Body of pancreas (tissue), 4 donors: ENCODE measurements around the gene ARHGAP1. TPM values are rescaled to one million over a fixed set of nuclear protein-coding genes. Genes with fewer than 3 reads are reported as not detected.

ENCODE experiments used
- ATAC-seq: fragments of 150-250 bp; one replicate; pipeline ENCODE4 v1.9.1; 2016
- DNase-seq, 4 donors: peaks; one replicate each; pipeline ENCODE4 v3.0.0-alpha.2; 2019
- H3K27ac ChIP-seq, 4 donors: fragments of 200-600 bp; sonication (generic); 1 replicate in 3 of 4; 2 replicates in 1 of 4; pipeline versions ENCODE4 v1.5.1 to v1.6.1; 2016 to 2019; ENCODE audit warnings: mild to moderate bottlenecking in 1 of 4, mixed read lengths in 1 of 4, moderate library complexity in 1 of 4
- H3K27me3 ChIP-seq, 2 donors: fragments of 200-600 bp; sonication (generic); one replicate each; pipeline ENCODE4 v1.6.0; 2016; ENCODE audit warnings: mild to moderate bottlenecking in 1 of 2
- H3K36me3 ChIP-seq, 2 donors: fragments of 200-600 bp; sonication (generic); replicated peaks in 1 of 2; 2 replicates each; pipeline ENCODE4 v1.5.1; 2016; ENCODE audit warnings: low read depth in 2 of 2; ENCODE audit not compliant: insufficient read depth in 1 of 2
- H3K4me1 ChIP-seq: fragments of 200-600 bp; sonication (generic); one replicate; pipeline ENCODE4 v1.6.0; 2016
- H3K4me3 ChIP-seq, 2 donors: fragments of 200-600 bp; sonication (generic); 1 replicate in 1 of 2; 2 replicates in 1 of 2; pipeline ENCODE4 v1.5.1; 2016 to 2019
- H3K9me3 ChIP-seq, 3 donors: fragments of 200-600 bp; sonication (generic); 1 replicate in 2 of 3; 2 replicates in 1 of 3; pipeline ENCODE4 v1.5.1; 2016
- CTCF ChIP-seq, 7 experiments: fragments of 450-650 bp in 4 of 7; fragments of 200-600 bp in 3 of 7; sonication (generic) in 3 of 7; IDR thresholded peaks; one replicate each; pipeline ENCODE4 v1.5.1; 2016 to 2019; ENCODE audit warnings: antibody characterized with exemption in 7 of 7
- POLR2A ChIP-seq, 3 donors: fragments of 450-650 bp; IDR thresholded peaks; one replicate each; pipeline ENCODE4 v1.6.1; 2016; ENCODE audit warnings: antibody characterized with exemption in 3 of 3, mild to moderate bottlenecking in 2 of 3
- WGBS, 2 donors: methylation state at CpG; one replicate each; pipeline ENCODE4 v1.1.5; 2017; 5-methylcytosine and 5-hydroxymethylcytosine counted together
- intact Hi-C: fragments of 100-400 bp; cut with DNase I; formaldehyde crosslinking; loops from one replicate; pipeline ENCODE4 v1.15.1; 2023
- total RNA-seq, 2 donors: library from RNA; depleted of rRNA; stranded (reverse); fragments of >200 nt; gene quantifications; one replicate each; pipeline ENCODE4 v1.1.0, GENCODE V29; 2016

The ARHGAP1 gene
- total RNA-seq, 2 donors from 2014 or later: 27.8 to 43.5 TPM

- TF ChIP-seq POLR2A (IDR thresholded peaks at IDR 0.05) (no peak), CTCF (IDR thresholded peaks at IDR 0.05) (no peak)
- Histone ChIP-seq H3K27me3 (no peaks in the 10 kb centered on the region), H3K36me3 (peaks cover 7 to 50% of the 10 kb centered on the region in 2 donors), H3K9me3 (no peaks in the 10 kb centered on the region), H3K4me3 (no peak overlapping the region), H3K27ac (no peak overlapping the region), H3K4me1 (no peaks in the 10 kb centered on the region)
- ATAC-seq (peak; percentile 27), DNase-seq (peak in 1 of 4 donors; percentile 27)
- intact Hi-C loops: no loop called here
- 74 to 80% methylated on average over 4 of the region's 4 CpGs for WGBS, 2 donors
Measured at GRCh38 chr11:46658259-46658658, 42.2 kb downstream of the ARHGAP1 start.

GRCh38 chr11:46657186-46657585 lies 43.2 kb downstream of the ARHGAP1 start:
- Histone ChIP-seq H3K4me3 (no peak overlapping the region), H3K27me3 (no peaks in the 10 kb centered on the region), H3K4me1 (no peaks in the 10 kb centered on the region), H3K27ac (no peak overlapping the region), H3K9me3 (no peaks in the 10 kb centered on the region), H3K36me3 (peaks cover 7 to 47% of the 10 kb centered on the region in 2 donors)
- intact Hi-C loops: no loop called here
- no peak for ATAC-seq
- TF ChIP-seq POLR2A (IDR thresholded peaks at IDR 0.05) (no peak), CTCF (IDR thresholded peaks at IDR 0.05) (no peak)
- 89 to 94% methylated on average over 3 of the region's 3 CpGs for WGBS, 2 donors
- DNase-seq: no peak

- Histone ChIP-seq H3K4me1 (no peaks in the 10 kb centered on the region), H3K27me3 (no peaks in the 10 kb centered on the region), H3K36me3 (peaks cover 7 to 53% of the 10 kb centered on the region in 2 donors), H3K9me3 (no peaks in the 10 kb centered on the region), H3K4me3 (no peak overlapping the region), H3K27ac (no peak overlapping the region)
- 94 to 95% methylated on average over 4 of the region's 4 CpGs for WGBS, 2 donors
- ATAC-seq: no peak
- no peak for DNase-seq
- intact Hi-C loops: no loop called here
- TF ChIP-seq CTCF (IDR thresholded peaks at IDR 0.05): no peak
- TF ChIP-seq POLR2A (IDR thresholded peaks at IDR 0.05): no peak
Measured at GRCh38 chr11:46655631-46656030, 44.8 kb downstream of the ARHGAP1 start.

- H3K36me3 ChIP-seq: peaks cover 0 to 53% of the 10 kb centered on the region in 2 donors
- no peak for TF ChIP-seq POLR2A (IDR thresholded peaks at IDR 0.05)
- no peak for TF ChIP-seq CTCF (IDR thresholded peaks at IDR 0.05)
- H3K27ac ChIP-seq: peak overlapping the region in 1 of 4 donors; percentile 45
- peak; percentile 53 for ATAC-seq
- no peak overlapping the region for H3K4me3 ChIP-seq
- H3K9me3 ChIP-seq: no peaks in the 10 kb centered on the region
- peak in 3 of 4 donors; percentile 30 to 66 (median 36) for DNase-seq
- H3K27me3 ChIP-seq: no peaks in the 10 kb centered on the region
- H3K4me1 ChIP-seq: no peaks in the 10 kb centered on the region
- intact Hi-C loops: no loop called here
- WGBS, 2 donors: 65 to 71% methylated on average over 2 of the region's 2 CpGs
Measured at GRCh38 chr11:46649180-46649738, 51.2 kb downstream of the ARHGAP1 start.

GRCh38 chr11:46643986-46644385 lies 56.4 kb downstream of the ARHGAP1 start:
- Histone ChIP-seq H3K27me3 (no peaks in the 10 kb centered on the region), H3K9me3 (no peaks in the 10 kb centered on the region), H3K36me3 (peaks cover 0 to 24% of the 10 kb centered on the region in 2 donors), H3K4me1 (peaks cover 5% of the 10 kb centered on the region), H3K27ac (no peak overlapping the region), H3K4me3 (no peak overlapping the region)
- intact Hi-C loops: no loop called here
- no peak for DNase-seq
- TF ChIP-seq CTCF (IDR thresholded peaks at IDR 0.05): no peak
- no peak for TF ChIP-seq POLR2A (IDR thresholded peaks at IDR 0.05)
- ATAC-seq: no peak
